GM21381 (cell line): ENCODE data around the gene TSR3.

Source experiments
- ATAC-seq: cut with Tn5 transposase; IDR thresholded peaks from one replicate; pipeline ENCODE4 v1.9.1; 2021; ENCODE audit warnings: mild to moderate bottlenecking, moderate library complexity; ENCODE audit not compliant: unreplicated experiment

TSR3 gene

DNA sequence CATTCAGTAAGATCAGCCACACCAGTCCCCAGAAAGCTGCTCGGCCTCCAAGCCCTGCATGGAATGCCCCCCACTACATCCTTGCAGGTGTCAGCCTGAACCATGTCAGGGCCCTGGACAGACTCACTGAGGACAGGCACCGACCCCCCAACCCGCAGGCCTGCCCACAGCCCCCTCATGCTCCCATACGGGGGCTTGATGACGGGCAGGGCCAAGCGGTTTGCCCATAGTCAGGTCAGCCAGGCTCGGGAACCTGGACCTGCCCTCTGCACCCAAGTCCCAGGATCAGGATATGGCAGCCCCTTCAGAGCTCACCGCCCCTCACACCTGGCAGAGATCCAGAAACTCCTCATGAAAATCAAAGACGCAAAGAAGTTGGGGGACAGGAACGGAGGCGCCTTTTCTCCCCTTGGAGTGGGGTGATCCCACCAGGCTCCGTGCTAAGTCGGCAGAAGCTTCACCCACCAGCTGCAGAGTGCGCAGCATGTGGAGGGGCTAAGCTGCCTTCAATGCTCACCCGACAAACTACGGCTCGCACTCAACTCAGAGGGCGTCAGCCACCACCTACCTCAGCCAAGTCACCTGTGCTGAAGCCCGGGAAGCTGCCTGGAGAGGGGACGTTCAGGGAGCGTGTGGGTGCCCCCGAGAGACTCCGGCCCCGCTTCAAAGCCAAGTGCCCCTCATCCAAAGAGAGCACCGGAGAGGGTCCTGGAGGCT lies 26.6 kb upstream of the TSR3 start:
- ATAC-seq = no peak

DNA sequence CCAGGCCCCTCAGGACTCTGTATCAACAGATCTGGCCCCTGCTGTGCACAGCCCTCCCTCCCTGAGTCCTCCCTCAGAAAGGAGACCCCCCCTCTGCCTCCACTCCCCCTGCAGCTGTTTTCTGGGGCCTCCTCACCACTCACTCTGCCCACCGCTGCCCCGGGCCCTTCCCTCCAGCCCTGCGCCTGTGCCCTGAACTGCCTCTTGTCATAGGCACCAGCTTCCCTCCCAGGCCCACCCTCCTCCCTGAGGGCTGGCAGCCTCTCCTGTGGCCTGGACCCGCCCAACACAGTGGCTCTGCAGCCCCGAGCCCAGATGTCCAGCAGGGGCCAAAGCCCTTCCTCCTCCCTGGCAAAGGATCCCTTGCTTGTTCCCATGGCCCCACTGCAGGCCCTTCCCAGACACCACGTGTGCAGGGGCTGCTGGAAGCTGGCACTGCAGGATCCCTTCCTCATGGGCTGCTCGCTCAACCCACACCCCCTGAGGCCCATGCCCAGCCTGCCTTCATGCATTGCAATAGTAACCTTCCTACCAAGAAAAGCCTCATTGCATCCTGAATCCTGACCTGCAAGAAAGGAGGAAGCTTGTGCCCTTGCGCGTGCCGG lies 25.8 kb upstream of the TSR3 start:
- ATAC-seq = no peak

DNA sequence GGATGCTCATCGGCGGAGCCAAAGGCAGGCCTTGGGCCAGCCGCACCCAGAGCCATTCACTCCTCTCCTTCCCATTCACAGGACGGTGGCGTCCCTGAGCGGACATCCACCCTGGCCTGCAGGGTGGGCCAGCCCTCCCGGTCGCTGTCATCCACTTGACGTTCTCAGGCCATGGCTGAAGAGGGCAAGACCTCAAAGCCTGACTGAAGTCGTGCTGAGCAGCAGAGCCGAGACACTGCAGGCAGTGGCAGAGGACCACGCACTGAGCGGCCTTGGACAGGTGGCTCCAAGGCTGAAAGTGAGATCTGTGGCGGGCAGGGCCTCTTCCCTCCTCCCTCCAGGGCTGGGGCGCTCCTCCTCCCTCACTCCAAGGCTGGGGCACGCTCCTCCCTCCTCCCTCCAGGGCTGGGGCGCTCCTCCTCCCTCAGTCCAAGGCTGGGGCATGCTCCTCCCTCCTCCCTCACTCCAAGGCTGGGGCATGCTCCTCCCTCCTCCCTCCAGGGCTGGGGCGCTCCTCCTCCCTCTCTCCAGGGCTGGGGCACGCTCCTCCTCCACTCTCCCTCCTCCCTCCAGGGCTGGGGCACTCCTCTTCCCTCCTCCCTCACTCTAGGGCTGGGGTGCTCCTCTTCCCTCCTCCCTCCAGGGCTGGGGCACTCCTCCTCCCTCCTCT lies 24.2 kb upstream of the TSR3 start:
- ATAC-seq = no peak

DNA sequence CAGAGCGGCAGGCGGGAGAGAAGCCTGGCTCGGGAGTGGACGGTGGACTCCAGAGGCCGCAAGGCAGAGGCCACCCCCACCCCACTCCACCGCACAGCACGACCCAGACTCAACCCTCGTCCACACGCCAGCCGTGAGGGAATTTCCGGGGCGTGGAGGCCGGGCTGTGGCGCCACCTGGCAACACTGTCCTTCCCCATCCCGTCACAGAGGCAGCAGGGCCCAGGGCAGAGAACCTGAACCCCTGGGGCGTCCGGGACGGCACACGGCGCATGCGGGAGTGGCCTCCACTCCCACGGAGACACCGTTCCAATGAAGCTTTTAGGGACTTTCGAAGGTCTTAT lies 23.6 kb upstream of the TSR3 start:
- ATAC-seq = no peak

DNA sequence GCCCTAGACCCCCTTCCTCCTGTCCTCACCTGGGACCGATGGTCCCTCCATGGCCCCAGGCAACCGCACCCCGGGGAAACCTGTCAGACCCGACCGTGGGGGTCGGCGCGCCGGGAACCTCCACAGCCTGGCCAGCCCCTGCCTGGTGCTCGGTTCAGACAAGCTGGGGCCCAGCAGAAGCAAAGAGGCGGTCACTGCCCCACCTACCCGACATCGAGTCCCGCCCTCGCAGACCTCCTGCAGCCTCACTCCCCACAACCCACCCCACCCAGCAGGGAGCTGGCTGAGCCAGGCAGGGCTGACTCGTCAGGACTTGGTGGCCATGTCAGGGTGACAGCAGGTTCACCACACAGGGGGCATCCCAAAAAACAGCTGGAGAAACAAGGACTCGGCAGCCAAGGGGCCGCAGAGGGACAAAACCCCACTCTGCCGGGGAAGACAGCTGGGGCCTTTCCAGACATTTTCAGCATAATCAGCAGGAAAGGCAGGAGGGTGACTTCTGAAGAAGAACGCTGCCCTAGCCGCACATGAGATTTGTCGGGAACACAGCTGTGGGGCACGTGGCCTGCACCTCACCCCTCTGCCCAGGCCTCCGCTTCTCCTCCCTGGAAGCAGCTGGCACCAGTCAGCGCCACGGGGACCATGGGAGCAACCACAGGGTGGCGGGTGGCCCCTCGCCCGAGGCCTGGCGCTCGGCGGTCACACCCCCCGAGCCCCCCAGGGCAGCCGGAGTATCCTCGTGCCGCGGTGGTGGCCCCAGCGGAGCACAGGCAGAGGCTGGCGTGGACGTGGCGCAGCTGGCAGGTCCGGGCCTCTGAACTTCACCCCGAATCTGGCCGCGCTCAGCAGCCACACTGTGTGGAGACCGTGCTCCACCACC lies 23.0 kb upstream of the TSR3 start:
- ATAC-seq = no peak

DNA sequence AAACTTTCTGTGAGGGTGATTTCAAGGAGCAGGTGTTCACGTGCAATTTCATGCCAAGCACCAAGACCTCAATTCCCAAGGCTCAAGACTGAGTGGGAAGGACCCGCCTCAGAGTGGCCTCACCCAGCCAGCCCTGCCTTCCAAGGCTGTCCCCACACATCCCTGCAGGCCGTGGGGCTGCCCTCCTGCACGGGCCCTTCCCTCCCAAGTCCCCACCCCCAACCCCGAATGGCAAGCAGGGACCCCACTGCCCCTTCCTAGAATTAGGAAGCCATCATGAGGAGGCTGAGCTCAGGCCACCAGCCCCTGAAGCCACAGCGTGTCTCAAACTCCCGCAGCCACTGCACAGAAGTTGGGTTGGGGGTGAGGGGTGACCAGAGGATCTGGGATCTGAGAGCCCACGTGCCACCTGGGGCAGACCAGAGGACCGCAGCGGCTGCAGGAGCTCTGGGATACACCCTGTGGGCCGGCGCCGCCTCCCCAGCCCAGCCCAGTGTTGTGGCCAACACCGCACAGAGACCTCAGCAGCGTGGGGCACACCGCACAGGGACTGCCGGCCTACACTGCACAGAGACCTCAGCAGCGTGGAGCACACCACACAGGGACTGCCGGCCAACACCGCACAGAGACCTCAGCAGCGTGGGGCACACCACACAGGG lies 20.7 kb upstream of the TSR3 start:
- ATAC-seq = no peak

DNA sequence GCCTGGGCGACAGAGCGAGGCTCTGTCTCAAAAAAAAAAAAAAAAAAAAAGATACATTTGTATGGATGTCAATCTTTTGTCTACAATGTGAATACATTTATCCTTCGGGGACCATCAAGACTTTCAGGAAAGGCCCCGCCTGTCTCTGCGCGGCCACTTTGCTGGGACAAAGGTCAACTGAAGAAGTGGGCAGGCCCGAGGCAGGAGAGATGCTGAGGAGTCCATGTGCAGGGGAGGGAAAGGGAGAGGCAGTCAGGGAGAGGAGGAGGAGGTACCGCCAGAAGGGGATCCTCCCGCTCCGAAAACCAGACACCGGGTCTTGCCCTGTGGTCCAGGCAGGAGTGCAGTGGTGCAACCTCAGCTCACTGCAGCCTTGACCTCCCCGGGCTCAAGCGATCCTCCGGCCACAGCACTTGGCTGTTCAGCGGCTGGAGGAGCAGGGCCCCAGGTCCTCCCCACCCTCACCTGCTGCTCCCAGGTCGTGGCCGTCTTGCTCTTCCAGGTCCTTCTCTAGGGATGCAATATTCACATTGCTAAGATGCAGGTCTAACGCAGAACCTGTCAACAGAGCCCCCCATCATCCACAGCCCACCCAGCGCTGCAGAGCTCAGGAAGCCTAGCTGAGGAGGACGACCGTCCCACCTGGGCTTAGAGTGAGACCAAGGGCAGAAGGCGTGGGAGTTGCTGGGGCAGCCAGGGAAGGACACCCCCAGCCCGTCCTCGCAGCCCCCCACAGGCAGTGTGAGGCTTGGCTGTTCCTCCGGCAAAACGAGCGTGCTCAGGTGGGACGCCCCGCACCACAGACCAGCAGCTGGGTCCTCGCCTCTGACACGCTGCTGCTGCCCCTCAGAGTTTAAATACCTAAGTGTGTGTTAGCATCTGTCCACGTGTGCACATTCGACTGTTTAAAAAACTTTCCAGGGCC lies 19.6 kb upstream of the TSR3 start:
- ATAC-seq = no peak

DNA sequence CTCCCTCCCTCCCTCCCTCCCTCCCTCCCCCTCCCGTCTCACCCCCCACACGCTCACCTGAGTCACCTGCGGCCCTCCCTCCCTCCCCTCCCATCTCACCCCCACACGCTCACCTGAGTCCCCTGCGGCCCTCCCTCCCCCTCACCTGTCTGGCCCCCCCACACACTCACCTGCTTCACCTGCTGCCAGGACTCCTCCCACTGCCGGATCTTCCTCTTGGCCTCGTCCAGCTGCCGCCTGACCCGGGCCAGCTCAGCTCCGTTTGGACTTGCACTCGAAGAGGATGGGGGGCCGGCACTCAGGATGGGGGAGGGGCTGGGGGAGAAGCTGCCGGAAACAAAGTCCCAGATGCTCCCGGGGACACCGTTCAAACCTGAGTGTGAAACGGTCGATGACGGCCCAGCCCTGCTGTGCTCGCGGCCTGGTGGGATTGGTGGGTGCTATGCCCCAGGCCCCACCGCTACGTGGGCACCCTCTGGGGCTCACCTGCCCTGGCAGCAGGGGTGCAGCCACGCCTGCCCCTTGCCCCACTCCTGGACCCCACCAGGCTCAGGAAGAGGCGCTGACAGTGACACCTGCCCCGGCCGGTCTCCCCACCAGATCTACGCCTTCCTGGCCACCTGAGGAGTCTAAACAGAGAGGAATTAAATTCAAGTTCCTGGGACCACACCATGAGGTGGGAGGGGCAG lies 16.0 kb upstream of the TSR3 start:
- no peak for ATAC-seq

DNA sequence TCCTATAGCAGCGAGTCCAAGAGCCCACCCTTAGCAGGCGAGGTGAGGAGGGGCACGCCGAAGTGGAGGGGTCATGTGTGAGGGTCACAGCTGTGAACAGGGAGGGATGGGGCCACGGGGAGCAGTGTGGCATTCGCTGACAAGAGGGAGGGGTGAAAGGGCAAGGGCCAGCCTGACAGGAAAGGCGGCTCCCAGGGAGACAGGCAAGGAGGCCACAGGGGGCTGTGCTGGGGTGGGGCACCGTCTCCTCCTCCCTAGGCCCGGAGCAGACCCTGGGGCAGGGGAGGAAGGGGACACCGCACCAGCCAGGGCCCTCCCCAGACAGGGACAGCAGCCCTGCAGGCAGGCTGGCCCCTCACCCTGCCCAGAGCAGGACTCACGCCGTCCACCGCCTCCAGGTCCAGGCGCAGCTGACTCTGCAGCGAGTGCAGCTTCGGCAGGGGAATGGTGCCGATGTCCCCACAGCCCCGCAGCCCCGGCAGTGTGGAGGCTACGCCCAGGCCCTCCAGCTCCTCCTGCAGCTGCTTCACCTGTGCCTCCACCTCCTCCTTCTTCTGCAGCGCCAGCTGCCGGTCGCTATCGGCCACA lies 15.1 kb upstream of the TSR3 start:
- ATAC-seq = no peak

DNA sequence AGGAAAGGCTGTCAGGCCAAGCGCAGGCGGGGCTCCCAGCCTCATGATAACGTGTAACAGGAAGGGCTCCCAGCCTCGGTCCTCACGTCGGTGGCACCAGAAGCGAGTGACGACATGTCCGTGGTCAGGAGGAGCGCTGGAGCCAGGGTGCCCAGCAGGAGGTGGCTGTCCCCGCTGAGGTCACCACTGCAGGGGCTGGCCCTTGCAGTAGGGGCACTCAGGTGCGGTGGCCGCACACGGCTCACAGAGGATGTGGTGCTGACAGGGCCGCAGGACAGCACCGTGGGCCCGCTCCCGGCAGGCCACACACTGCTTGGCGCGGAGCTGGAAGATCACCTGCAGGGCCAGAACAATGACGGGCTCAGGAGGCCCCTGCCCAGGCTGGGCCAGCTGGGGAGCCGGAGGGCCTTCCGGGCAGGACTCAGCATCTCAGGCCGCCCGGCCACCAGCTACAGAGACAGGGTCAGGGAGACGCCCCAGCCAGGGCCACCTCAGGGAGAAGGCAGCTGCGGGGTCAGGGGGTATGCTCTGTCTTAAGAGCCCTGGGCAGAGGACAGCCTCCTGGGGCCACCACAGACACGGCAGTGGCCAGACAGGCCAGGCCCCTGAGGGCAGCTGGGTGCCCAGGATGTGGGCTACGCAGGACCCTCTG lies 14.5 kb upstream of the TSR3 start:
- ATAC-seq = no peak

DNA sequence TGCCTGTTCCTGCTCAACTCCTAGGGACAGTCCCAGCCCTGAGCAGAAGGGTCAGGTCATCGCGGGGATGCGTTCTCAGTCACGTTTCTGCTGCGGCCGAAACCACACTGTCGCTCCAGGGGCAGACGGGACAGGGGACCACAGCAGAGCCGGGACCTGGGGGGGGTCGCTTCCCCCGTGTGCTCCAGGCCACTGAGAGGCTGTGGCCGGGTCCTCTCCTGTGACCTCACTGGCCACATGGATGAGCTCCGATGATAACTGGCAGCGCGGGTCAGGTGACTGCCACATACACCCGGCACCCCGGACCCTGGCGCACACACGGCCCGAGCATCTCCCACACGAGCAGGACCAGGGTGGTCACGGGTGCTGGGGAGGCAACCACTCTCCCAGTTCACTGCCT lies 12.8 kb upstream of the TSR3 start:
- ATAC-seq = no peak

DNA sequence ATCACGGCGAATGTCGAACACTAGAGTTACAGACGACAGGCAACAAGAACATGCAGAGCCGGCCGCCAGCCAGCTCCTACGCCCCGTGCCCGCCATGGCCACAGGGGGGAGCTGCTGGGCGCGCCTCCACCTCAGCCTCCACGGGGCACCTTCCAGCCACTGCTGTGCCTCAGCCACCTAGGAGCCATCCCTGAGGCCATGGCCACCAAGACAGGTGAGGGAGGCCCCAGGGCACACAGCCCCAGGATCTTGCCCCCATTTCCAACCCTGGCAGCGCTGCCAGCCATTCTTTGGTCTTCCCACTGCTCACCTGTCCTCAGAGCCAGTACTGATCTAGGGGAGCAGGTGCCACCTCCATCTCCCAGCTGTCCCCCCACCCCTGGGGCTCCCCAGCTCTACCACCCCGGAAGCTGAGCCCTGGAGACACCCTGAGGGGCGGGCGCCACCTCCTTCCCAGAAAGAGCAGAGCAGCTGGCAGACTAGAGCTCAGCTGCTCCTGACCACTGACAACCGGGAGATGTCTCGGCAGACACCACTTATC lies 11.9 kb upstream of the TSR3 start:
- ATAC-seq = no peak

DNA sequence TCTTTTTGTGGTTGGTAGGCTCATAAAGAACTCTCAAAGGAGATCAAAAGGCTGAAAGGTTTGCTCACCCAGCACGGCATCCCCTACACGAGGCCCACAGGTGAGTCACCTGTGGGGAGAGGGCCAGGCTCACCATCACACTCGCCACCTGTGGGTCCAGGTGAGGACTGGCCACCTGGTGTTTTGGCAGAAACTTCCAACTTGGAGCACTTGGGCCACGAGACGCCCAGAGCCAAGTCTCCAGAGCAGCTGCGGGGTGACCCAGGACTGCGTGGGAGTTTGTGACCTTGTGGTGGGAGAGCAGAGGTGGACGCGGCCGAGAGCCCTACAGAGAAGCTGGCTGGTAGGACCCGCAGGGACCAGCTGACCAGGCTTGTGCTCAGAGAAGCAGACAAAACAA lies 11.1 kb upstream of the TSR3 start:
- no peak for ATAC-seq

DNA sequence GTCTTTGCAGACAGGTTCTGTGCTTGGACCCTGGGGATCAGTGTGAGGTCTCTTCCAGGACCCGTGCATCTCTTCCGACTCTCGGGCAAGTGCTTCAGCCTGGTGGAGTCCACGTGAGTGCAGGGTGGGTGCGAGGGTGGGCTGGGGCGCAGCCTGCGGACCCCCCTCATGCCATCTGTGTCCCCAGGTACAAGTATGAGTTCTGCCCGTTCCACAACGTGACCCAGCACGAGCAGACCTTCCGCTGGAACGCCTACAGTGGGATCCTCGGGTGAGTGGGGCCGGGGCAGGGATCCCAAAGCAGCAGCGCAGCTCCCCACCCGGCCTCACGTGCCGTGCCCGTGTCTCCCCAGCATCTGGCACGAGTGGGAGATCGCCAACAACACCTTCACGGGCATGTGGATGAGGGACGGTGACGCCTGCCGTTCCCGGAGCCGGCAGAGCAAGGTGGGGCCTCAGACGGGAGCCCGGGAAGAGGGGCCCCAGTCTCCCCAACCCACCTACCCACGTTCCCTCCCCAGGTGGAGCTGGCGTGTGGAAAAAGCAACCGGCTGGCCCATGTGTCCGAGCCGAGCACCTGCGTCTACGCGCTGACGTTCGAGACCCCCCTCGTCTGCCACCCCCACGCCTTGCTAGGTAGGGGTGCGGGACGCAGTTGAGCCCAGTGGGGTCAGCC lies 10.1 kb upstream of the TSR3 start:
- no peak for ATAC-seq

DNA sequence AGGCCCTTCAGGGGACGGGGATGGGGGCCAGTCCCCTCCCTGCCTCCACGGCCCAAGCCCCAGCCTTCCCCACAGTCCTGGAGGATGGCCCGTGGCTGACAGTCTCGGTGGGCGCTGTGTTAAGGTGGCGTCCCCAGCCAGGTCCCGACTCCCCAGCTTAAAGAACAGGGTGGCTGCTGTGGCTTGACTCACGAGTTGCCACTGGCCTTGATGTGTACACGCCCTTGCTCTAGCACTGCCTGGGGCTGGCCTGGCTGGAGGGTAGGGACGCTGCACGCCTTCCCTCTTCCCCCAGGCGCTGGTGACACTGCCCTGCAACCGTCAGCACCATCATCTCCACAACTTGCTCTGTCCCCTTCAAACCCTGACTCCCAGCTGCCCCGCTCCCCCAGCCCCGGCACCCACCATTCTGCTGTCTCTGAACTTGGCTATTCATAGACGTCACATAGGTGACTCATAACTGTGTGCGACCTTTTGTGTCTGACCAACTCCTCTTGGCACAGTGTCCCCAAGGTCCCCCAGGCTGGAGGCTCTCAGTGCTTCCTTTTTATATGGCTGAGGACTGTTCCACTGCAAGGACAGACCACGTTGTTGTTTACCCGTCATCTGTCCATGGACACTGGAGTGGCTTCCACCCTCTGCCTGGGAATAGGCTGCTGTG lies 6.4 kb upstream of the TSR3 start:
- no peak for ATAC-seq

DNA sequence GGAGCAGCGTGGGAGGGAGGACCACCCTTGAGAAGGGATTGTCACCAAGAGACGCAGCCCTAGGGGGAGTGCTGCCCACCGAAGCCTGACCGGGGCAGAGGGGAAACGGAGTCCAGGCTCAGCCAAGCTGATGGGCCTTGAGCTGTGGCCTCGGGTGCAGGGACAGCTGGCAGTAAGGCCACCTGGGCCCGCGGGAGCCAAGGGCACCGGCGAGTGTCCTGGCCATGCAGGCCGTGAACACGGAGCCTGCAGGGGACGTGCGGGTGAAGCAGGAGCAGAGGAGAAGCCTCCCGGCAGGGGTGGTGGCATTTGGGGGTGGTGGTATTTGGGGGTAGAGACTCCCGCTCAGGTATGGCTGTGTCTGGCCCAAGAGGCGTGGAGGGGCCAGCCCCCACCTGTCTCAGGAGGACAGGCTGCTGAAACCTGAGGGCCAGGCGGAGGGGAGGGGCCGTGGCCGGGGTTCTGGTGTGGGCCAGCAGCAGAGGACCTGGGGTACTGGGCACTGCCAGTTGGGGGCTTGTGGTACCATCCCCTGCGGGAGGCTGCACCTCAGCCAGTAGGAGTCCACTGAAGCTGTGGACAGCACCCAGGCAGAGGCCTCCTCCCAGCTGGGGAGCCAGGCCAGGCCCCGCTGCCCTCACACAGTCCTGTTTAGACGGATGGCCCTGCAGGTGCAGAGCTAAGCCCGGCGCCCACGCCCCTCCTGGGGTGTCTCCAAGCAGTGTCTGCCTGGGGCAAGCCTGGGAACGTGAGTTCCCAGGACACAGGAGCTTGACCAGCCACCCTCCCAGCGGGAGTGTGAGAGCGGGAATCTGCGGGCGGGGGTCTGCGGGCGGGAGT lies 4.6 kb upstream of the TSR3 start:
- ATAC-seq = no peak
